Activated B cell treated with CpG ODN at 0.5 μM for 24 hours (primary cell): ENCODE data around the gene EXOC3. TPM values are rescaled to one million over a fixed set of nuclear protein-coding genes. Genes with fewer than 3 reads are reported as not detected.

Experiments used
- ATAC-seq: fragments of 200-7000 bp; cut with Tn5 transposase; one replicate; pipeline ENCODE4 v1.10.0; 2021; ENCODE audit warnings: low read depth, mild to moderate bottlenecking, moderate library complexity
- CTCF ChIA-PET: fragments of 350-600 bp; sonication (Branson Sonifier 250); formaldehyde crosslinking; loops from one replicate; lab custom pipeline; 2021; ENCODE audit warnings: antibody characterized with exemption; lab: Charles Lee
- POLR2A ChIA-PET: fragments of 350-600 bp; sonication (Branson Sonifier 250); formaldehyde crosslinking; loops from one replicate; lab custom pipeline; 2021; ENCODE audit warnings: antibody characterized with exemption; lab: Charles Lee
- DNase-seq: peaks from one replicate; pipeline ENCODE4 v3.0.0; 2022
- H3K27ac Mint-ChIP-seq: one replicate; pipeline ENCODE4 v1.8.0; 2020; ENCODE audit warnings: mixed read lengths
- H3K27me3 Mint-ChIP-seq: one replicate; pipeline ENCODE4 v1.8.0; 2021; ENCODE audit warnings: mixed read lengths
- H3K36me3 Mint-ChIP-seq: one replicate; pipeline ENCODE4 v1.8.0; 2021; ENCODE audit warnings: low read depth, mixed read lengths
- H3K4me1 Mint-ChIP-seq: one replicate; pipeline ENCODE4 v1.8.0; 2021; ENCODE audit warnings: mixed read lengths
- H3K4me3 Mint-ChIP-seq: one replicate; pipeline ENCODE4 v1.8.0; 2020; ENCODE audit warnings: mild to moderate bottlenecking, mixed read lengths
- H3K9me3 Mint-ChIP-seq: one replicate; pipeline ENCODE4 v1.8.0; 2020; ENCODE audit warnings: mixed read lengths
- CTCF ChIP-seq: fragments of 200-600 bp; IDR thresholded peaks from one replicate; pipeline ENCODE4 v1.8.0; 2022; ENCODE audit warnings: antibody characterized with exemption, mild to moderate bottlenecking
- intact Hi-C: fragments of 100-400 bp; cut with micrococcal nuclease; formaldehyde crosslinking; loops from one replicate; pipeline ENCODE4 v1.15.1; 2024
- total RNA-seq: library from RNA; stranded (reverse); gene quantifications from 2 replicates; pipeline ENCODE4 v1.2.3, GENCODE V29; 2022

EXOC3 gene
- total RNA-seq, 1 donor from 2014 or later = 79.6 TPM

- Mint-ChIP-seq H3K27ac (no peak overlapping the region), H3K9me3 (no peaks in the 10 kb centered on the region), H3K4me3 (no peak overlapping the region), H3K4me1 (peaks cover 16% of the 10 kb centered on the region), H3K27me3 (peaks cover 9% of the 10 kb centered on the region), H3K36me3 (no peaks in the 10 kb centered on the region)
- no peak for ATAC-seq
- ChIA-PET CTCF (interaction anchor here (1.1 to 1.7 kb wide), 2 partner anchors 18 to 111 kb away, joined by 4 to 9 read pairs; no protein-coding TSS in a partner anchor), POLR2A (interaction anchor here (0.5 kb wide), 1 partner anchor 46 kb away, joined by 3 read pairs; no protein-coding TSS in a partner anchor)
- intact Hi-C loops = no loop called here
- no peak for TF ChIP-seq CTCF
- DNase-seq = no peak
Observed at GRCh38 chr5:428219-428618, 14.8 kb upstream of the EXOC3 start.

GRCh38 chr5:428754-429452 lies 14.1 kb upstream of the EXOC3 start:
- ATAC-seq = no peak
- Mint-ChIP-seq H3K27me3 (peaks cover 9% of the 10 kb centered on the region), H3K36me3 (no peaks in the 10 kb centered on the region), H3K4me1 (peaks cover 13% of the 10 kb centered on the region), H3K9me3 (no peaks in the 10 kb centered on the region), H3K4me3 (no peak overlapping the region), H3K27ac (no peak overlapping the region)
- intact Hi-C loops = no loop called here
- no peak for TF ChIP-seq CTCF
- CTCF ChIA-PET = interaction anchor here (1.1 to 1.7 kb wide), 2 partner anchors 18 to 112 kb away, joined by 4 to 9 read pairs; no protein-coding TSS in a partner anchor
- no peak for DNase-seq
- POLR2A ChIA-PET = interaction anchor here (0.5 kb wide), 1 partner anchor 46 kb away, joined by 3 read pairs; no protein-coding TSS in a partner anchor

- DNase-seq (no peak), ATAC-seq (no peak)
- H3K9me3 Mint-ChIP-seq = no peaks in the 10 kb centered on the region
- H3K27ac Mint-ChIP-seq = no peak overlapping the region
- CTCF ChIA-PET = interaction anchor here (1.7 to 4.3 kb wide), 4 partner anchors 109 to 241 kb away, joined by 9 to 33 read pairs (median 9); partner anchors contain the start of gene AHRR
- H3K4me3 Mint-ChIP-seq = no peak overlapping the region
- TF ChIP-seq CTCF = no peak
- POLR2A ChIA-PET = no interaction called here
- H3K4me1 Mint-ChIP-seq = peaks cover 9% of the 10 kb centered on the region
- intact Hi-C loops = no loop called here
- H3K36me3 Mint-ChIP-seq = no peaks in the 10 kb centered on the region
- H3K27me3 Mint-ChIP-seq = peaks cover 9% of the 10 kb centered on the region
Observed at GRCh38 chr5:429453-430188, 13.4 kb upstream of the EXOC3 start.

GRCh38 chr5:430214-430925 lies 12.6 kb upstream of the EXOC3 start:
- Mint-ChIP-seq H3K27me3 (peaks cover 9% of the 10 kb centered on the region), H3K4me1 (peaks cover 4% of the 10 kb centered on the region), H3K27ac (no peak overlapping the region), H3K4me3 (no peak overlapping the region), H3K36me3 (no peaks in the 10 kb centered on the region), H3K9me3 (no peaks in the 10 kb centered on the region)
- POLR2A ChIA-PET = interaction anchor here (0.9 kb wide), 1 partner anchor 33 kb away, joined by 3 read pairs; no protein-coding TSS in a partner anchor
- TF ChIP-seq CTCF = no peak
- intact Hi-C loops = no loop called here
- CTCF ChIA-PET = interaction anchor here (1.6 to 4.3 kb wide), 4 partner anchors 61 to 242 kb away, joined by 6 to 33 read pairs (median 9); partner anchors contain the start of gene AHRR
- ATAC-seq (no peak), DNase-seq (no peak)
